ENCODE measurements around the gene HSD17B1.

GRCh38 chr17:42537156-42537805, 15.4 kb upstream of the HSD17B1 start:
- TF ChIP-seq EZH2phosphoT487 (IDR thresholded peaks at IDR 0.05; ENCODE audit: insufficient read depth, low read depth) = no peak
- no peak for TF ChIP-seq EZH2 (IDR thresholded peaks at IDR 0.05; ENCODE audit: insufficient read depth, poor library complexity, severe bottlenecking)
